Suprapubic skin (tissue), 3 donors: ENCODE measurements around the gene TGFBI.

Source experiments
- EP300 ChIP-seq: sonication (generic); formaldehyde crosslinking; IDR thresholded peaks from one replicate; pipeline ENCODE4 v1.6.1; 2017; ENCODE audit warnings: antibody characterized with exemption
- POLR2A ChIP-seq, 2 donors: fragments of 450-650 bp; IDR thresholded peaks; one replicate each; pipeline ENCODE4 v1.6.1; 2017; ENCODE audit warnings: antibody characterized with exemption in 2 of 2, mild to moderate bottlenecking in 2 of 2, moderate library complexity in 2 of 2
- TF ChIP-seq, protein P1 (sequence below), 2 donors: fragments of 200-600 bp in 1 of 2; fragments of 450-650 bp in 1 of 2; sonication (generic) in 1 of 2; IDR thresholded peaks; one replicate each; pipeline ENCODE4 v1.5.1; 2016 to 2019; ENCODE audit warnings: antibody characterized with exemption in 2 of 2, mild to moderate bottlenecking in 1 of 2, moderate library complexity in 1 of 2

DNA sequence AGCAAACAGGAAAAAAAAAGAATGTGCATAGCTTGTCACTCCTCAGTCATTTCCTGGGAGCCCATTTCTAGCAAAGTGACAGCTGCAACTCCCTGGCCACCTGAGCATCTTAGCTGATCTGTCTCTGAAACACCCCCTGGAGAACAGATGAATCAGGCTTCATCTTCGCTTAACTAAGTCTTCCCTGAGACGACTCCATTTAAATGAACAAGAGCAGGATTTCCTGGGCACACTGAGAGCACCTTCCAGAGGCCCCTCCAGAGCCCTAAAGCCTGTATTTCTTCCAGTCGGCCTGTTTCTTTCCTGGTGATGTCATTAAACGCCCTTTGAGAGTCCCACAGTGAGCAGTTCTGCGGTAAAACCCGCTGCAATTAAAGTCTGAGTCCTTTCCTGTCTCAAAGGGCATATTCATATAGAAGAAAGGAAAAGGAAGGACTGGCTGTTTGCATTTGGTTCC lies 13.9 kb downstream of the TGFBI start:
- TF ChIP-seq, protein P1, sequence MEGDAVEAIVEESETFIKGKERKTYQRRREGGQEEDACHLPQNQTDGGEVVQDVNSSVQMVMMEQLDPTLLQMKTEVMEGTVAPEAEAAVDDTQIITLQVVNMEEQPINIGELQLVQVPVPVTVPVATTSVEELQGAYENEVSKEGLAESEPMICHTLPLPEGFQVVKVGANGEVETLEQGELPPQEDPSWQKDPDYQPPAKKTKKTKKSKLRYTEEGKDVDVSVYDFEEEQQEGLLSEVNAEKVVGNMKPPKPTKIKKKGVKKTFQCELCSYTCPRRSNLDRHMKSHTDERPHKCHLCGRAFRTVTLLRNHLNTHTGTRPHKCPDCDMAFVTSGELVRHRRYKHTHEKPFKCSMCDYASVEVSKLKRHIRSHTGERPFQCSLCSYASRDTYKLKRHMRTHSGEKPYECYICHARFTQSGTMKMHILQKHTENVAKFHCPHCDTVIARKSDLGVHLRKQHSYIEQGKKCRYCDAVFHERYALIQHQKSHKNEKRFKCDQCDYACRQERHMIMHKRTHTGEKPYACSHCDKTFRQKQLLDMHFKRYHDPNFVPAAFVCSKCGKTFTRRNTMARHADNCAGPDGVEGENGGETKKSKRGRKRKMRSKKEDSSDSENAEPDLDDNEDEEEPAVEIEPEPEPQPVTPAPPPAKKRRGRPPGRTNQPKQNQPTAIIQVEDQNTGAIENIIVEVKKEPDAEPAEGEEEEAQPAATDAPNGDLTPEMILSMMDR (IDR thresholded peaks at IDR 0.05), result no peak
- TF ChIP-seq POLR2A (IDR thresholded peaks at IDR 0.05), result no peak
- TF ChIP-seq EP300, result no peak
